Kidney capillary endothelial cell (primary cell): ENCODE results near the gene SHC4.
"Not testable (repeated sequence)": the region's sequence is repeated elsewhere in the genome, so short reads cannot be mapped to it uniquely, and the experiment has no call there.

ENCODE experiments used
- DNase-seq: peaks from one replicate; pipeline ENCODE4 v3.0.0-alpha.2; 2018; ENCODE audit warnings: low spot score

The SHC4 gene

GRCh38 chr15:48924528-48925393, 39.0 kb downstream of the SHC4 start:
- no peak for DNase-seq

DNA sequence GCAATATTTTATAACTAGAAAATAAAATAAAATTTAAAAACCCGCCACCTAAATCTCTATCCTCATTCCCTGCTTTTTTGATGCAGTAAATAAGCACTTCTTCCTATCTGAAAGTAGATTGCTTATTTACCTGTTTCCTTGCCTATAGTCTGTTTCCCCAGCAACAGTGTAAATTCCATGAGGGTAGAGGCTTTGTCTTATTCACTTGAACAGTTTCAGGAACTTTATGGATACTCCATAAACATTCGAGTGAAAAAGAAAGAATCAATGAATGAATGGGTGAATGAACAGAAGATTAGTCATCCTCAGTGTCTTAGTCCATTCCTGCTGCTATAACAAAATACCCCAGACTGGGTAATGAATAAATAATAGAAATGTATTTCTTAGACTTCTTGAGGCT, 41.7 kb downstream of the SHC4 start:
- DNase-seq = no peak

GRCh38 chr15:48916721-48917120, 47.0 kb downstream of the SHC4 start:
- DNase-seq = no peak

GRCh38 chr15:48915861-48916260, 47.9 kb downstream of the SHC4 start:
- no peak for DNase-seq

- DNase-seq = no peak
These were observed 49.0 kb downstream of the SHC4 start for GRCh38 chr15:48914717-48915116.

GRCh38 chr15:48913141-48913540, 50.6 kb downstream of the SHC4 start:
- DNase-seq = no peak

DNA sequence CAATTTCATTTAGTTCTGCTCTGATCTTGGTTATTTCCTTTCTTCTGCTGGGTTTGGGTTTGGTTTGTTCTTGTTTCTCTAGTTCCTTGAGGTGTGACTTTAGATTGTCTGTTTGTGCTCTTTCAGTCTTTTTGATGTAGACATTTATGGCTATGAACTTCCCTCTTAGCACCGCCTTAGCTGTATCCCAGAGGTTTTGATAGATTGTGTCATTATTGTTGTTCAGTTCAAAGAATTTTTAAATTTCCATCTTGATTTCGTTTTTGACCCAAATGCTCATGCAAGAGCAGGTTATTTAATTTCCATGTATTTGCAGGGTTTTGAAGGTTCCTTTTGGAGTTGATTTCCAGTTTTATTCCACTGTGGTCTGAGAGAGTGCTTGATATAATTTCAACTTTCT, 53.2 kb downstream of the SHC4 start:
- DNase-seq = not testable (repeated sequence)

DNA sequence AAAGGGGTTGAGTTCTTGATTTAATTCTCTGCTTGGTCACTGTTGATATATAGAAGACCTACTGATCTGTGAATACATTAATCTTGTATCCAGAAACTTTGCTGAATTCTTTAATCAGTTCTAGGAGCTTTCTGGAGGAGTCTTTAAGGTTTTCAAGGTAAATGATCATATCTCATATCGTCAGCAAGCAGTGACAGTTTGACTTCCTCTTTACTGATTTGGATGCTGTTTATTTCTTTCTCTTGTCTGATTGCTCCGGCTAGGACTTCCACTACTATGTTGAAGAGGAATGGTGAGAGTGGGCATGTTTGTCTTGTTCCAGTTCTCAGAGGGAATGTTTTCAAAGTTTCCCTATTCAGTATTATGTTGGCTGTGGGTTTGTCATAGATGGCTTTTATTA, 54.4 kb downstream of the SHC4 start:
- DNase-seq = not testable (repeated sequence)

- no peak for DNase-seq
These were observed 57.9 kb downstream of the SHC4 start for GRCh38 chr15:48905847-48906246.

DNA sequence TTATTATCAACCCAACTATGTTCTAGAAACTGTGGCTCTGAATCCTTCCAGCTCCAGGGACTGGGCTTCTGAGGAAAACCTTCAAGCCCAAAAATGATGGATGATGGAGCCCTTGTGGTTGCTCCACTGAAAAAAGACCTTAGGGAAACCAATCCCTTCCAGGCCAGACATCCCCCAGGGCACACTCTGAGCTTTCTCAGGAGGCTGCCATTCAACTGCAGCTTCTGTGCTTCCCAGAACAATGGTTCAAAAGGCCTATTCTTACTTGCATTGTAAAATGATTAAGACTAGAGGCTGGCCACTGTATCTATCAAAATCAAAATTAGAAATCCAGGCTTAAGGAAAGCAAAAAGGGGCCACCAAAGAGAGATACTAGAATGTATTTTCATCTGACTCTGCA, 58.5 kb downstream of the SHC4 start:
- DNase-seq = no peak

GRCh38 chr15:48904758-48905157, 59.0 kb downstream of the SHC4 start:
- DNase-seq = no peak

DNA sequence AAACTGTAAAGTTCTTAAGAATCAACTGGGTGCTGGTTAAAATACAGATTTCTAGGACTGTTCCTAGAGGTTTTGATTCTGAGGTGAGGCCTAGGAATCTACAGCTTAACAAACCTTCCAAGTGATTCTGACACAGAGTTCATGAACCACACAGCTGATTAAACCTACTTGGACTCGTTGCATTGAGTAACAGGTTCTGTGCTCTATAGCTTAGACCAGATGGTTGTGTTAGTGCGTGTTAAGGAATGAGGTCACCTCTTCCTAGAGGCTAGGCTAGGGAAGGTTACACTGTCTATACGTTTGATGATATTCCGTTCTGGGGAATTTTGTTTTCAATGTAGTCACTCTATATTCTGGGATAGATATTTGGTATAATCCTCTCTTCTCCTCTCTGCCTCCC, 63.9 kb downstream of the SHC4 start:
- no peak for DNase-seq

DNA sequence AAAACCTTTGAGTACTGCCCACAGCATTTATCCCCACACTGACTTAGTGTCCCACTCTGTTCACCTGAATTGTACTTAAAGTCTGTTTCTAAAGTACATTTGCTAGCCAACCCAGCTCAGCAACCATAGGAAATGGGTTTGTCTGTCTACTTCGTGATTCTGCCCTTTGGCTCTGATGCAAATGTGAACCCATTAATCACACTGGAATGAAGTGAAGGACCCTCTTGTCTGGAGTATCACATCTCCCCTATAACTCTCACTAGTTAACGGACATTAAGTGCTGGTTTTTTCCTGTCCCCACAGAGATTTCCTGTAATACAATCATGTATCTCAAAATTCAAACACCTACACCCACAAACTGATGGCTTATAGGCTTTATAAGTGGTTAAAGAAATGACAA, 65.3 kb downstream of the SHC4 start:
- no peak for DNase-seq

DNA sequence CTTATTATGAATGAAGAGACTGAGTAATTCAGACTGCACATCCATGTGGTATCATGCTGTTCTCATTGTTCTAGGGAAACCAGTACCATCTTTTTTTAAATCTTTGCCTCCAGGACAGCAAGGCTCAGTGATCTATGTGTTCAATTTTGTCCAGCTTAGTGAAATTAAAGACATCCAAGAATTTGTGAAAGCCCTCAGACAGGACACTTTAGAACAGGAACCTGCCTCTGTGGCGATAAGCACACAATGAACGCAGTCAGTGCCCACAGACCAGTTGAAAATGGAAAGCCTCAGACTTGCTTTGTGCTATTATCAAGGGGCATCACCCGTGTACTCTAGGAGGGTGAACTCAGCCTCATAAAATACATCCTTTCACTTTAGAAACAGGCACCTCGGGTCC, 65.7 kb downstream of the SHC4 start:
- no peak for DNase-seq

DNA sequence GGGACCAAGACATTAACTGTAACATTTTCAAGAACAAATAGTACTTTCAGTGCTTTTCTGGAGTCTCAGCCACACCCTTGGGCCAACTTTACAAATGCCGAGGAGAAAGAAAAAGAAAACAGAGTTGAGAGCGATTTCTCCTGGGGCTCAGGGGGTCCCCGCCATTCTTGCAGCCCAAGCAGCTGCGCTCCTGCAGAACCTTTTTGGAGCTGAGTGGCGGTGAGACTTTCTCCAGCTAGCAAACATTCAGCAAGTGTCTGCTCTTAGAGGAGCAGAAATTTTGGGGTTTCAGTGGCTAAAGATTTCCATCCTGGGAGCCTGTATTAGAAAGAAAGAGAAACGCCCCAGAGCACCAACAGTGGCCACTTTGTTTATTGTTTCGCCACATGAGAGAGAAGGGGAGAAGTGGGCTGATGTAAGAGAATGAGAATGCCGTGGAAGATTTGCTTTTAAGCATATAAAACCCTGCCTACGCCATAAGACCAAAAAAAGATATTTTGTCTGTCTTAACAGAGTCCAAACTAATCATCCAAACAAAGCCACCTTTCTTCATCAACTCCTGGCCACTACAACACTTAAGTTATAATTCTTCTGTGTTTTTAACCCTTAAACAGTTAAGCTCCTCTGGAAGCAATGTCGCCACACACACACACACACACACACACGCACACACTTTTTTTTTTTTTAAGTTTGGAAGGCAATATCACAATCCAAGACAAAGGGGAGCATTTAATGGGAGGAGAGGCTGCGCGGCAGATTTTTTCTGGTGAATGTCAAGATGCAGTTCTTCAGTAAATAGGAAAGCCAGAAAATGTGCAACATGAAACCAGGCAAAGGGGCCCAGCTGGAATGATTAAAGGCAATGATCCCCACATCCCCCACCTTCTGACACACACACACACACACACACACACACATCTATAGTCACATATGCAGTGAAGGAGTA, 66.6 kb downstream of the SHC4 start:
- no peak for DNase-seq

DNA sequence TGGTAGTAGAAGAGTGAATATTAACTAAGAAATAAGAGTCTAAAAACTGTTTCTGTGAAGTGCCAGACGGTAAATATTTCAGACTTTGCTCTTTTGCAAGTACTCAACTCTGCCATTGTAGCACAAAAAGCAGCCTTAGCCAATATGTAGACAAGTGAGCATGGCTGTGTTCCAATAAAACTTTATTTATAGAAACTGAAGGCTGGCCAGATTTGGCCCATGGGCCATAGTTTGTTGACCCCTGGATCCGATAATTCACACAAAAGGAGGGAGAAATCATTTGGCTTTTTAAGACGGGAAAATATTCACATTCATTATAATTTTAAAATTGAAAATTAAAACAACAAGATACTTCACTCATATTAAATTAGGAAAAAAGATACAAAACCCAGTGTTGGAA, 70.4 kb downstream of the SHC4 start:
- DNase-seq = no peak

- no peak for DNase-seq
These were observed 72.4 kb downstream of the SHC4 start for GRCh38 chr15:48891232-48891765.

- DNase-seq = no peak
These were observed 73.2 kb downstream of the SHC4 start for GRCh38 chr15:48890375-48890972.

GRCh38 chr15:48889925-48890324, 73.8 kb downstream of the SHC4 start:
- DNase-seq = no peak

- no peak for DNase-seq
These were observed 74.9 kb downstream of the SHC4 start for GRCh38 chr15:48888836-48889235.

DNA sequence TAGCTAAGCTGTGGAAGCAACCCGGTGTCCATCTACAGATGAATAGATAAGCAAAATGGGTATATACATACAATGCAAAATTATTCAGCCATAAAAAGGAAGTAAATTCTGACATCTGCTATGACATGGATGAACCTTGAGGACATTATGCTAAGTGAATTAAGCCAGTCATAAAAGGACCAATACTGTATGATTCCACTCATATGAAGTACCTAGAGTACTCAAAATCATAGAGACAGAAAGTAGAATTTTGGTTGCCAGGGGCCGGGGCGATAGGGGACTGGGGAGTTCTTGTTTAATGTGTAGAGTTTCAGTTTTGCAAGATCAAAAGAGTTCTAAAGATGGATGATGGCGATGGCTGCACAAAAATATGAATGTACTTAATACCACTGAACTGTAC, 75.5 kb downstream of the SHC4 start:
- DNase-seq = no peak

- no peak for DNase-seq
These were observed 76.6 kb downstream of the SHC4 start for GRCh38 chr15:48887144-48887543.
